ENCODE measurements around the gene INSL3.
A peak's percentile ranks its signal among the peaks of the same experiment; 100 is the strongest.

Gene INSL3

GRCh38 chr19:17843292-17843827 is 22.0 kb upstream of the INSL3 start:
- Histone ChIP-seq H3K27me3 (ENCODE audit: control insufficient read depth, insufficient read depth, low read length) (peaks cover 43% of the 10 kb centered on the region), H3K4me3 (ENCODE audit: low read depth, low read length) (no peak overlapping the region), H3K9me3 (ENCODE audit: control insufficient read depth, insufficient read depth, low read depth, low read length) (no peaks in the 10 kb centered on the region), H3K27ac (ENCODE audit: low read depth, low read length) (no peak overlapping the region), H3K4me1 (ENCODE audit: control insufficient read depth, insufficient read depth, low read length) (peaks cover 15% of the 10 kb centered on the region; the same call in 1 of the 2 replicates), H3K9ac (ENCODE audit: low read length) (no peak overlapping the region), H3K36me3 (ENCODE audit: control insufficient read depth, insufficient read depth, low read length) (no peaks in the 10 kb centered on the region)

- peak overlapping the region; percentile 67 for H3K4me3 ChIP-seq (ENCODE audit: low read depth, low read length)
These were observed 21.5 kb upstream of the INSL3 start for GRCh38 chr19:17842663-17843291.

GRCh38 chr19:17841810-17842662 is 20.7 kb upstream of the INSL3 start:
- Histone ChIP-seq H3K4me3 (ENCODE audit: low read depth, low read length) (peak overlapping the region; percentile 83), H3K9me3 (ENCODE audit: control insufficient read depth, insufficient read depth, low read depth, low read length) (no peaks in the 10 kb centered on the region), H3K9ac (ENCODE audit: low read length) (no peak overlapping the region), H3K36me3 (ENCODE audit: control insufficient read depth, insufficient read depth, low read length) (no peaks in the 10 kb centered on the region), H3K4me1 (ENCODE audit: control insufficient read depth, insufficient read depth, low read length) (peaks cover 10% of the 10 kb centered on the region; the same call in 1 of the 2 replicates), H3K27ac (ENCODE audit: low read depth, low read length) (0 out of 2 replicates have a peak overlapping the region, but pooled peaks have one; percentile 20), H3K27me3 (ENCODE audit: control insufficient read depth, insufficient read depth, low read length) (peaks cover 38% of the 10 kb centered on the region)

More at GRCh38 chr19:17842663-17843291, 21.5 kb upstream of the INSL3 start:
- H3K9ac ChIP-seq (ENCODE audit: low read length), result no peak overlapping the region
- H3K27me3 ChIP-seq (ENCODE audit: control insufficient read depth, insufficient read depth, low read length), result peaks cover 38% of the 10 kb centered on the region
- no peaks in the 10 kb centered on the region for H3K36me3 ChIP-seq (ENCODE audit: control insufficient read depth, insufficient read depth, low read length)
- no peaks in the 10 kb centered on the region for H3K9me3 ChIP-seq (ENCODE audit: control insufficient read depth, insufficient read depth, low read depth, low read length)
- H3K27ac ChIP-seq (ENCODE audit: low read depth, low read length), result 0 out of 2 replicates have a peak overlapping the region, but pooled peaks have one; percentile 20
- peaks cover 10% of the 10 kb centered on the region; the same call in 1 of the 2 replicates for H3K4me1 ChIP-seq (ENCODE audit: control insufficient read depth, insufficient read depth, low read length)

- Histone ChIP-seq H3K27ac (ENCODE audit: low read depth, low read length) (no peak overlapping the region), H3K27me3 (ENCODE audit: control insufficient read depth, insufficient read depth, low read length) (peaks cover 38% of the 10 kb centered on the region), H3K9ac (ENCODE audit: low read length) (no peak overlapping the region), H3K4me1 (ENCODE audit: control insufficient read depth, insufficient read depth, low read length) (peaks cover 12% of the 10 kb centered on the region; the same call in 1 of the 2 replicates), H3K36me3 (ENCODE audit: control insufficient read depth, insufficient read depth, low read length) (no peaks in the 10 kb centered on the region), H3K9me3 (ENCODE audit: control insufficient read depth, insufficient read depth, low read depth, low read length) (no peaks in the 10 kb centered on the region), H3K4me3 (ENCODE audit: low read depth, low read length) (peak overlapping the region; percentile 83)
These were observed 20.1 kb upstream of the INSL3 start for GRCh38 chr19:17841371-17841809.

- no peak overlapping the region for H3K4me3 ChIP-seq (ENCODE audit: low read depth, low read length)
- H3K9ac ChIP-seq (ENCODE audit: low read length), result no peak overlapping the region
- H3K27ac ChIP-seq (ENCODE audit: low read depth, low read length), result no peak overlapping the region
- no peaks in the 10 kb centered on the region for H3K36me3 ChIP-seq (ENCODE audit: control insufficient read depth, insufficient read depth, low read length)
- peaks cover 38% of the 10 kb centered on the region for H3K27me3 ChIP-seq (ENCODE audit: control insufficient read depth, insufficient read depth, low read length)
- peaks cover 22% of the 10 kb centered on the region; the same call in 1 of the 2 replicates for H3K4me1 ChIP-seq (ENCODE audit: control insufficient read depth, insufficient read depth, low read length)
- H3K9me3 ChIP-seq (ENCODE audit: control insufficient read depth, insufficient read depth, low read depth, low read length), result no peaks in the 10 kb centered on the region
These were observed 18.7 kb upstream of the INSL3 start for GRCh38 chr19:17840019-17840418.

- Histone ChIP-seq H3K36me3 (ENCODE audit: control insufficient read depth, insufficient read depth, low read length) (no peaks in the 10 kb centered on the region), H3K27me3 (ENCODE audit: control insufficient read depth, insufficient read depth, low read length) (peaks cover 28% of the 10 kb centered on the region), H3K9ac (ENCODE audit: low read length) (no peak overlapping the region), H3K4me3 (ENCODE audit: low read depth, low read length) (no peak overlapping the region), H3K9me3 (ENCODE audit: control insufficient read depth, insufficient read depth, low read depth, low read length) (no peaks in the 10 kb centered on the region), H3K4me1 (ENCODE audit: control insufficient read depth, insufficient read depth, low read length) (peaks cover 26% of the 10 kb centered on the region; the same call in 1 of the 2 replicates), H3K27ac (ENCODE audit: low read depth, low read length) (no peak overlapping the region)
These were observed 16.7 kb upstream of the INSL3 start for GRCh38 chr19:17837972-17838371.

GRCh38 chr19:17836530-17836929 is 15.2 kb upstream of the INSL3 start:
- Histone ChIP-seq H3K4me3 (ENCODE audit: low read depth, low read length) (no peak overlapping the region), H3K4me1 (ENCODE audit: control insufficient read depth, insufficient read depth, low read length) (peaks cover 23% of the 10 kb centered on the region; the same call in 1 of the 2 replicates), H3K27ac (ENCODE audit: low read depth, low read length) (no peak overlapping the region), H3K9ac (ENCODE audit: low read length) (no peak overlapping the region), H3K9me3 (ENCODE audit: control insufficient read depth, insufficient read depth, low read depth, low read length) (no peaks in the 10 kb centered on the region), H3K36me3 (ENCODE audit: control insufficient read depth, insufficient read depth, low read length) (no peaks in the 10 kb centered on the region), H3K27me3 (ENCODE audit: control insufficient read depth, insufficient read depth, low read length) (peaks cover 35% of the 10 kb centered on the region)

- peaks cover 30% of the 10 kb centered on the region for H3K27me3 ChIP-seq (ENCODE audit: control insufficient read depth, insufficient read depth, low read length)
- no peak overlapping the region for H3K27ac ChIP-seq (ENCODE audit: low read depth, low read length)
- H3K4me3 ChIP-seq (ENCODE audit: low read depth, low read length), result no peak overlapping the region
- no peaks in the 10 kb centered on the region for H3K9me3 ChIP-seq (ENCODE audit: control insufficient read depth, insufficient read depth, low read depth, low read length)
- peaks cover 22% of the 10 kb centered on the region; the same call in 1 of the 2 replicates for H3K4me1 ChIP-seq (ENCODE audit: control insufficient read depth, insufficient read depth, low read length)
- no peak overlapping the region for H3K9ac ChIP-seq (ENCODE audit: low read length)
- no peaks in the 10 kb centered on the region for H3K36me3 ChIP-seq (ENCODE audit: control insufficient read depth, insufficient read depth, low read length)
These were observed 14.1 kb upstream of the INSL3 start for GRCh38 chr19:17835182-17836006.

- no peak overlapping the region for H3K27ac ChIP-seq (ENCODE audit: low read depth, low read length)
- peaks cover 24% of the 10 kb centered on the region for H3K27me3 ChIP-seq (ENCODE audit: control insufficient read depth, insufficient read depth, low read length)
- no peak overlapping the region for H3K9ac ChIP-seq (ENCODE audit: low read length)
- peaks cover 25% of the 10 kb centered on the region for H3K4me1 ChIP-seq (ENCODE audit: control insufficient read depth, insufficient read depth, low read length)
- no peak overlapping the region for H3K4me3 ChIP-seq (ENCODE audit: low read depth, low read length)
- no peaks in the 10 kb centered on the region for H3K9me3 ChIP-seq (ENCODE audit: control insufficient read depth, insufficient read depth, low read depth, low read length)
- H3K36me3 ChIP-seq (ENCODE audit: control insufficient read depth, insufficient read depth, low read length), result no peaks in the 10 kb centered on the region
These were observed 13.2 kb upstream of the INSL3 start for GRCh38 chr19:17834350-17835181.
